Epidermal melanocyte (primary cell): ENCODE results near the gene SLC16A2.
A peak's percentile ranks its signal among the peaks of the same experiment; 100 is the strongest.

Source experiments
- DNase-seq: peaks from one replicate; pipeline ENCODE4 v3.0.0; 2011; ENCODE audit warnings: low spot score; ENCODE audit not compliant: insufficient read length

Gene SLC16A2

GRCh38 chrX:74535408-74536151 is 114.3 kb downstream of the SLC16A2 start:
- DNase-seq, result peak; percentile 42

GRCh38 chrX:74536152-74536831 is 115.0 kb downstream of the SLC16A2 start:
- DNase-seq, result peak; percentile 49

GRCh38 chrX:74536832-74537371 is 115.6 kb downstream of the SLC16A2 start:
- DNase-seq, result no peak

GRCh38 chrX:74540635-74541249 is 119.4 kb downstream of the SLC16A2 start:
- no peak for DNase-seq

- no peak for DNase-seq
Observed at GRCh38 chrX:74545880-74546523, 124.7 kb downstream of the SLC16A2 start.

GRCh38 chrX:74546984-74547383 is 125.7 kb downstream of the SLC16A2 start:
- DNase-seq, result no peak

GRCh38 chrX:74550295-74550802 is 129.1 kb downstream of the SLC16A2 start:
- DNase-seq, result no peak

- no peak for DNase-seq
Observed at GRCh38 chrX:74551934-74552333, 130.6 kb downstream of the SLC16A2 start.

- DNase-seq, result no peak
Observed at GRCh38 chrX:74557378-74557777, 136.1 kb downstream of the SLC16A2 start.

GRCh38 chrX:74578137-74578536 is 156.8 kb downstream of the SLC16A2 start:
- DNase-seq, result no peak

- DNase-seq, result no peak
Observed at GRCh38 chrX:74579597-74580198, 158.4 kb downstream of the SLC16A2 start.
